K562 (cell line): Measurements from ENCODE around the gene IQGAP3. TPM values are rescaled to one million over a fixed set of nuclear protein-coding genes. Genes with fewer than 3 reads are reported as not detected.

Source experiments
- ATAC-seq: fragments of 200-7000 bp; cut with Tn5 transposase; 3 replicates; pipeline ENCODE4 v1.9.1; 2020; ENCODE audit warnings: moderate library complexity
- BruUV-seq: library from RNA; stranded (reverse); fragments of 400-500 nt; replicated peaks from 2 replicates; lab custom pipeline; 2021; lab: Mats Ljungman, UMichigan
- CTCF ChIA-PET: fragments of 300-600 bp; formaldehyde crosslinking; extraction: SDS; loops from one replicate; lab custom pipeline; 2021; ENCODE audit warnings: low intra/inter-chr PET ratio; lab: Yijun Ruan, JAX
- POLR2A ChIA-PET: fragments of 300-600, 350-650 bp; sonication (Branson Sonifier 250); formaldehyde crosslinking; extraction: SDS; loops from one replicate; lab custom pipeline; 2021; ENCODE audit warnings: antibody characterized with exemption, inconsistent platforms; lab: Yijun Ruan, JAX
- DNase-seq, 4 experiments: peaks; one replicate each; pipeline versions ENCODE4 v3.0.0 to v3.0.0-alpha.2; 2011 to 2018; ENCODE audit warnings: low spot score in 3 of 4, mixed read lengths in 3 of 4; ENCODE audit errors: extremely low read depth in 1 of 4
- FAIRE-seq: peaks from 2 replicates; lab custom pipeline; 2011; peaks lifted over from hg19 to GRCh38; lab: Jason Lieb, UNC
- H2AFZ ChIP-seq: 2 replicates; pipeline ENCODE4 v1.6.0; 2011; ENCODE audit warnings: low read depth, low read length, control low read depth, inconsistent platforms
- H3K27ac ChIP-seq: fragments of 200-600 bp; 3 replicates; pipeline ENCODE4 v1.8.0; 2011; ENCODE audit warnings: low read depth, mild to moderate bottlenecking, control low read depth, inconsistent platforms, low read length, moderate library complexity, mixed read lengths; ENCODE audit errors: extremely low read depth
- H3K27me3 ChIP-seq, 2 experiments: fragments of 300-600 bp in 1 of 2; 2 replicates in 1 of 2; 3 replicates in 1 of 2; pipeline versions ENCODE4 v1.6.0 to v1.8.0; 2011; ENCODE audit warnings: inconsistent platforms in 2 of 2, low read length in 2 of 2, mild to moderate bottlenecking in 1 of 2, mixed read lengths in 1 of 2, moderate library complexity in 1 of 2; ENCODE audit not compliant: control insufficient read depth in 2 of 2, insufficient read depth in 2 of 2
- H3K36me3 ChIP-seq: fragments of 300-600 bp; 3 replicates; pipeline ENCODE4 v1.8.0; 2011; ENCODE audit warnings: mild to moderate bottlenecking, low read length, inconsistent platforms; ENCODE audit not compliant: control insufficient read depth, insufficient read depth
- H3K4me1 ChIP-seq, 2 experiments: fragments of 200-600 bp in 1 of 2; replicated peaks in 1 of 2; 2 replicates in 1 of 2; 3 replicates in 1 of 2; pipeline versions ENCODE4 v1.5.1 to v1.8.0; 2011; ENCODE audit warnings: inconsistent platforms in 2 of 2, low read length in 2 of 2, mild to moderate bottlenecking in 1 of 2, mixed read lengths in 1 of 2, moderate library complexity in 1 of 2; ENCODE audit not compliant: control insufficient read depth in 2 of 2, insufficient read depth in 2 of 2
- H3K4me2 ChIP-seq: 2 replicates; pipeline ENCODE4 v1.6.1; 2011; ENCODE audit warnings: low read length, control low read depth, inconsistent platforms, mixed read lengths; ENCODE audit not compliant: insufficient read depth
- H3K4me3 ChIP-seq: fragments of 200-600 bp; sonication (generic), shearing (Covaris generic); 2 replicates; pipeline ENCODE4 v1.5.1; 2016; ENCODE audit warnings: control low read depth, inconsistent platforms
- H3K79me2 ChIP-seq: fragments of 200-600 bp; 3 replicates; pipeline ENCODE4 v1.8.0; 2011; ENCODE audit warnings: low read length, inconsistent platforms; ENCODE audit not compliant: control insufficient read depth, insufficient read depth
- H3K9ac ChIP-seq, 2 experiments: 2 replicates each; pipeline versions ENCODE4 v1.6.0 to v1.6.1; 2011; ENCODE audit warnings: low read depth in 2 of 2, low read length in 2 of 2, control low read depth in 1 of 2, inconsistent platforms in 1 of 2, mild to moderate bottlenecking in 1 of 2, mixed read lengths in 1 of 2; ENCODE audit not compliant: insufficient read depth in 1 of 2
- H3K9me1 ChIP-seq: one replicate; pipeline ENCODE4 v1.6.0; 2011; ENCODE audit warnings: inconsistent platforms, mild to moderate bottlenecking, low read length, moderate library complexity; ENCODE audit not compliant: control insufficient read depth, insufficient read depth
- H3K9me3 ChIP-seq: replicated peaks from 2 replicates; pipeline ENCODE4 v1.5.1; 2011; ENCODE audit warnings: low read depth, low read length, inconsistent platforms; ENCODE audit not compliant: control insufficient read depth, insufficient read depth
- H4K20me1 ChIP-seq: replicated peaks from 2 replicates; pipeline ENCODE4 v1.6.1; 2011; ENCODE audit warnings: low read length, inconsistent platforms, mixed read lengths; ENCODE audit not compliant: control insufficient read depth, insufficient read depth
- ADNP ChIP-seq: fragments of 200-800 bp; sonication (Bioruptor generic); IDR thresholded peaks from 2 replicates; pipeline ENCODE4 v1.6.1; 2016; ENCODE audit warnings: missing genetic modification characterization, missing compliant biosample characterization
- CCNT2 ChIP-seq: IDR thresholded peaks from 2 replicates; pipeline ENCODE4 v1.6.1; 2011; ENCODE audit warnings: borderline replicate concordance, low read depth, mild to moderate bottlenecking, moderate library complexity, mixed read lengths, low read length; ENCODE audit not compliant: insufficient read length; ENCODE audit errors: extremely low read depth
- HDAC6 ChIP-seq: IDR thresholded peaks from 2 replicates; pipeline ENCODE4 v1.6.1; 2012; ENCODE audit warnings: low read depth, mild to moderate bottlenecking, control low read depth, inconsistent platforms, low read length, moderate library complexity
- KAT8 ChIP-seq: fragments of 450-650 bp; IDR thresholded peaks from 2 replicates; pipeline ENCODE4 v1.6.1; 2016; ENCODE audit warnings: low read depth, mild to moderate bottlenecking
- NRF1 ChIP-seq, 2 experiments: fragments of 450-650 bp; IDR thresholded peaks in 1 of 2; conservative IDR thresholded peaks in 1 of 2; 2 replicates each; pipeline ENCODE4 v1.6.1; 2014; ENCODE audit warnings: mild to moderate bottlenecking in 2 of 2
- PHB ChIP-seq: fragments of 250-450 bp; sonication (Bioruptor Pico); IDR thresholded peaks from 2 replicates; pipeline ENCODE4 v1.5.0; 2021
- SMAD2 ChIP-seq: fragments of 150-350 bp; IDR thresholded peaks from 2 replicates; pipeline ENCODE4 v1.6.1; 2014; ENCODE audit warnings: low read depth, mild to moderate bottlenecking, low read length
- SMARCC2 ChIP-seq: fragments of 450-650 bp; IDR thresholded peaks from 2 replicates; pipeline ENCODE4 v1.6.1; 2017; ENCODE audit warnings: antibody characterized with exemption, moderate library complexity, mild to moderate bottlenecking, low read depth
- SREBF1 ChIP-seq: fragments of 150-350 bp; IDR thresholded peaks from 2 replicates; pipeline ENCODE4 v1.6.1; 2014; ENCODE audit warnings: antibody characterized with exemption, low read depth, low read length, borderline replicate concordance
- TAF15 ChIP-seq: fragments of 200-400 bp; formaldehyde crosslinking; IDR thresholded peaks from 2 replicates; pipeline ENCODE4 v1.6.1; 2017; ENCODE audit warnings: mild to moderate bottlenecking, low read depth, low read length, moderate library complexity
- ZNF311 ChIP-seq: fragments of 250-450 bp; sonication (Bioruptor Pico); IDR thresholded peaks from 2 replicates; pipeline ENCODE4 v1.4.0; 2020; ENCODE audit warnings: mild to moderate bottlenecking, moderate library complexity
- WGBS: fragments of 100-300 bp; shearing (Covaris generic); methylation state at CpG from one replicate; pipeline ENCODE4 v1.1.6; 2016; ENCODE audit warnings: low coverage, mixed read lengths; ENCODE audit not compliant: insufficient coverage; ENCODE audit errors: missing lambda C conversion rate; 5-methylcytosine and 5-hydroxymethylcytosine counted together
- in situ Hi-C: fragments of 300-500 bp; cut with MboI; formaldehyde crosslinking; loops from 4 replicates; pipeline ENCODE4 v1.15.0; 2018; ENCODE audit warnings: inconsistent platforms, mixed read lengths
- intact Hi-C: fragments of 100-400 bp; cut with micrococcal nuclease; formaldehyde crosslinking; loops from 2 replicates; pipeline ENCODE4 v1.14.2; 2022
- polyA plus RNA-seq, 8 experiments: library from polyadenylated mRNA; depleted of rRNA in 4 of 8; stranded (reverse) in 5 of 8; unstranded in 3 of 8; fragments of >200 nt; fragmentation: Nextera tagmentation in 2 of 8; fragmentation: Illumina TruSeq in 1 of 8; extraction: Ambion mirVana in 2 of 8; extraction: Trizol in 1 of 8; gene quantifications; 2 replicates each; pipeline versions ENCODE4 v1.2.1 to v1.2.3, GENCODE V29; 2011 to 2014; ENCODE audit warnings: inconsistent platforms in 1 of 8, missing spikeins in 1 of 8
- total RNA-seq, 7 experiments: library from RNA; depleted of rRNA in 6 of 7; stranded (reverse); fragments of >200 nt in 6 of 7; fragmentation: Illumina TruSeq in 2 of 7; extraction: Trizol in 2 of 7; gene quantifications; 2 replicates each; pipeline versions ENCODE4 v1.2.1 to v1.2.3, GENCODE V29; 2011 to 2021; ENCODE audit warnings: low replicate concordance in 1 of 7
- TF ChIP-seq, protein P1 (sequence below): sonication (generic); formaldehyde crosslinking; IDR thresholded peaks from 2 replicates; pipeline ENCODE4 v1.8.0; 2023; ENCODE audit warnings: mild to moderate bottlenecking, missing genetic modification reagents
- TF ChIP-seq, protein P2 (sequence below): fragments of 250-450 bp; sonication (Bioruptor Pico); IDR thresholded peaks from 2 replicates; pipeline ENCODE4 v1.5.0; 2021; ENCODE audit warnings: mild to moderate bottlenecking, borderline replicate concordance

The IQGAP3 gene
- total and polyA plus RNA-seq, 9 of the 15 experiments (the other 6 are each of a cell fraction or from before 2014, with no cell fraction given) = 1.4 to 16.6 (median 11.9) TPM

DNA sequence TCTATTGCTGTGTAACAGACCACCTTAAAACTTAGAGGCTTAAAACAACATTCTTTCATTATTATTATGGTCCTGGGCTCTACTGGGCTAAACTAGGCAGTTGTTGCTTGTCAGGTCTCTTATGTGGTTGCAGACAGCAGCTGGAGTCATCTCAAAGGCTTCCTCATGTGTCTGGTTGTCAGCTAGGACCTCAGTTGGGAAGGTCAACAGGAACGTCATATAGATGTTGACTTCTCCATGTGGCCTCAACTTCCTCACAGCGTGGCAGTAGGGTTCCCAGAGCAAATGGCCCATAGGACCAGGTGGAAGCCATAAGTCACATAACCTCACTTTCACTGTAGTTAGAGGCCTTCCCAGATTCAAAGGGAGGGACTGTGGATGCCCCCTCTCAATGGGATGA, 56.4 kb downstream of the IQGAP3 start:
- intact Hi-C loops = no loop called here
- BruUV-seq = no TSS peak
- Histone ChIP-seq H3K9ac (no peak overlapping the region), H3K4me1 (peaks cover 0 to 2% of the 10 kb centered on the region in 2 experiments; a peak in 1 of 5 replicates), H3K4me2 (no peak overlapping the region), H4K20me1 (no peaks in the 10 kb centered on the region), H3K27ac (no peak overlapping the region), H2AFZ (no peak overlapping the region), H3K36me3 (no peaks in the 10 kb centered on the region), H3K9me3 (no peaks in the 10 kb centered on the region), H3K27me3 (peaks cover 0 to 5% of the 10 kb centered on the region in 2 experiments; a peak in 2 of 5 replicates), H3K79me2 (no peaks in the 10 kb centered on the region), H3K9me1 (no peaks in the 10 kb centered on the region), H3K4me3 (no peak overlapping the region)
- in situ Hi-C loops = no loop called here
- ChIA-PET POLR2A (interaction anchor here (1.1 kb wide), 2 partner anchors 8 to 13 kb away, joined by 4 read pairs; no protein-coding TSS in a partner anchor), CTCF (no interaction called here)
- FAIRE-seq = no peak
- no peak for ATAC-seq
- no peak for DNase-seq
- TF ChIP-seq, protein P1, sequence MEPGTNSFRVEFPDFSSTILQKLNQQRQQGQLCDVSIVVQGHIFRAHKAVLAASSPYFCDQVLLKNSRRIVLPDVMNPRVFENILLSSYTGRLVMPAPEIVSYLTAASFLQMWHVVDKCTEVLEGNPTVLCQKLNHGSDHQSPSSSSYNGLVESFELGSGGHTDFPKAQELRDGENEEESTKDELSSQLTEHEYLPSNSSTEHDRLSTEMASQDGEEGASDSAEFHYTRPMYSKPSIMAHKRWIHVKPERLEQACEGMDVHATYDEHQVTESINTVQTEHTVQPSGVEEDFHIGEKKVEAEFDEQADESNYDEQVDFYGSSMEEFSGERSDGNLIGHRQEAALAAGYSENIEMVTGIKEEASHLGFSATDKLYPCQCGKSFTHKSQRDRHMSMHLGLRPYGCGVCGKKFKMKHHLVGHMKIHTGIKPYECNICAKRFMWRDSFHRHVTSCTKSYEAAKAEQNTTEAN = no peak
- 25% methylated on average over 2 of the region's 2 CpGs for WGBS

DNA sequence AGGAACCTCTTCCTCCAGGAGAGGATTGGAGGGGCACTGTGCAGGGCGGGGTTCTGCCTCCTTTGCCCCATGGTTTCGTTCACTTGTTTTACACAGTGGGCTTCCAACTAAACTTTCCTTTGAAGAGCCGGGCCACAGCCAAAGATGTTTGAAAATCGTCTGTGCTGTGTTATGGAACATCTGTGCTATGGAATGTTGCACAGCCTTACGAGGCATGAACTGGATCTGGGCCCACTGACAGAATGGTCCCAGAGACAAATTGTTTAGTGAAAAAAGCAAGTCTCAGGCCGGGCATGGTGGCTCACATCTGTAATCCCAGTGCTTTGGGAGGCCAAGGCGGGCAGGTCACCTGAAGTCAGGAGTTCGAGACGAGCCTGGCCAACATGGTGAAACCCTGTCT, 59.2 kb downstream of the IQGAP3 start:
- H3K9me3 ChIP-seq = no peaks in the 10 kb centered on the region
- H3K9me1 ChIP-seq = no peaks in the 10 kb centered on the region
- ChIA-PET CTCF (no interaction called here), POLR2A (interaction anchor here (0.9 to 1.7 kb wide), 2 partner anchors 8 to 12 kb away, joined by 3 to 6 read pairs; partner anchors contain the start of gene MEF2D)
- no peaks in the 10 kb centered on the region for H4K20me1 ChIP-seq
- ATAC-seq (no peak), DNase-seq (no peak), FAIRE-seq (no peak)
- H3K27me3 ChIP-seq = peaks cover 0 to 5% of the 10 kb centered on the region in 2 experiments; a peak in 2 of 5 replicates
- no peak overlapping the region for H2AFZ ChIP-seq
- 43% methylated on average over 8 of the region's 9 CpGs for WGBS
- no peak overlapping the region for H3K27ac ChIP-seq
- H3K9ac ChIP-seq = no peak overlapping the region
- H3K79me2 ChIP-seq = no peaks in the 10 kb centered on the region
- no peaks in the 10 kb centered on the region for H3K36me3 ChIP-seq
- intact Hi-C loops (no loop called here), in situ Hi-C loops (no loop called here)
- H3K4me3 ChIP-seq = no peak overlapping the region
- H3K4me1 ChIP-seq = peaks cover 6 to 8% of the 10 kb centered on the region in 2 experiments; a peak in 3 of 5 replicates
- no TSS peak for BruUV-seq
- no peak overlapping the region for H3K4me2 ChIP-seq
- no peak for TF ChIP-seq SMARCC2
- no peak for TF ChIP-seq SREBF1
- TF ChIP-seq KAT8 = no peak
- TF ChIP-seq TAF15 = no peak
- no peak for TF ChIP-seq HDAC6
- no peak for TF ChIP-seq NRF1 (conservative IDR thresholded peaks at IDR 0.05 in 1 of 2, IDR thresholded peaks at IDR 0.05 in 1 of 2)
- TF ChIP-seq, protein P2, sequence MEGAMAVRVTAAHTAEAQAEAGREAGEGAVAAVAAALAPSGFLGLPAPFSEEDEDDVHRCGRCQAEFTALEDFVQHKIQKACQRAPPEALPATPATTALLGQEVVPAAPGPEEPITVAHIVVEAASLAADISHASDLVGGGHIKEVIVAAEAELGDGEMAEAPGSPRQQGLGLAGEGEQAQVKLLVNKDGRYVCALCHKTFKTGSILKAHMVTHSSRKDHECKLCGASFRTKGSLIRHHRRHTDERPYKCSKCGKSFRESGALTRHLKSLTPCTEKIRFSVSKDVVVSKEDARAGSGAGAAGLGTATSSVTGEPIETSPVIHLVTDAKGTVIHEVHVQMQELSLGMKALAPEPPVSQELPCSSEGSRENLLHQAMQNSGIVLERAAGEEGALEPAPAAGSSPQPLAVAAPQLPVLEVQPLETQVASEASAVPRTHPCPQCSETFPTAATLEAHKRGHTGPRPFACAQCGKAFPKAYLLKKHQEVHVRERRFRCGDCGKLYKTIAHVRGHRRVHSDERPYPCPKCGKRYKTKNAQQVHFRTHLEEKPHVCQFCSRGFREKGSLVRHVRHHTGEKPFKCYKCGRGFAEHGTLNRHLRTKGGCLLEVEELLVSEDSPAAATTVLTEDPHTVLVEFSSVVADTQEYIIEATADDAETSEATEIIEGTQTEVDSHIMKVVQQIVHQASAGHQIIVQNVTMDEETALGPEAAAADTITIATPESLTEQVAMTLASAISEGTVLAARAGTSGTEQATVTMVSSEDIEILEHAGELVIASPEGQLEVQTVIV (CRISPR knock-in tag) = no peak
- TF ChIP-seq SMAD2 = no peak
- TF ChIP-seq ADNP = no peak
- TF ChIP-seq PHB (CRISPR knock-in tag) = no peak
- TF ChIP-seq ZNF311 (CRISPR knock-in tag) = no peak
- TF ChIP-seq CCNT2 = no peak
